Loucy (cell line): ENCODE measurements around the gene WARS2.

ENCODE experiments used
- EZH2phosphoT487 ChIP-seq: fragments of 200-600 bp; IDR thresholded peaks from 2 replicates; pipeline ENCODE4 v1.6.1; 2018; ENCODE audit warnings: antibody characterized with exemption, mild to moderate bottlenecking, moderate library complexity, borderline replicate concordance
- TF ChIP-seq, protein P1 (sequence below): fragments of 200-600 bp; sonication (generic); conservative IDR thresholded peaks from 2 replicates; pipeline ENCODE4 v1.5.1; 2014; ENCODE audit warnings: mild to moderate bottlenecking, antibody characterized with exemption, low read length

DNA sequence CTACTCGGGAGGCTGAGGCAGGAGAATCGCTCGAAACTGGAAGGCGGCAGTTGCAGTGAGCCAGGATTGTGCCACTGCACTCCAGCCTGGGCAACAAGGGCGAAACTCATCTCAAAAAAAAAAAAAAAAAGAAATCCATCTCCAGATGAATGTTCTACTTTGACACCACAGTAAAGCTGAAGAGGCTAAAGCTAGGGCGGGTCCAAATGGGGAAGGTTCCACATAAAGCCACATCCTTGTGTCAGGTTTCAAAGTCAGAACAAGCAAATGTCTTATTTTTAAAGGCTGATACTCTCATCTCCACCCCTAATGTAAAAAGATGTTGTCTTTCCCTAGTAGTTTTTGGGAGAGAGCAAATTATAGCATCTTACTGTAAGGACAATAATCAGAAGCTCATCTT lies 4.4 kb upstream of the WARS2 start:
- TF ChIP-seq, protein P1, sequence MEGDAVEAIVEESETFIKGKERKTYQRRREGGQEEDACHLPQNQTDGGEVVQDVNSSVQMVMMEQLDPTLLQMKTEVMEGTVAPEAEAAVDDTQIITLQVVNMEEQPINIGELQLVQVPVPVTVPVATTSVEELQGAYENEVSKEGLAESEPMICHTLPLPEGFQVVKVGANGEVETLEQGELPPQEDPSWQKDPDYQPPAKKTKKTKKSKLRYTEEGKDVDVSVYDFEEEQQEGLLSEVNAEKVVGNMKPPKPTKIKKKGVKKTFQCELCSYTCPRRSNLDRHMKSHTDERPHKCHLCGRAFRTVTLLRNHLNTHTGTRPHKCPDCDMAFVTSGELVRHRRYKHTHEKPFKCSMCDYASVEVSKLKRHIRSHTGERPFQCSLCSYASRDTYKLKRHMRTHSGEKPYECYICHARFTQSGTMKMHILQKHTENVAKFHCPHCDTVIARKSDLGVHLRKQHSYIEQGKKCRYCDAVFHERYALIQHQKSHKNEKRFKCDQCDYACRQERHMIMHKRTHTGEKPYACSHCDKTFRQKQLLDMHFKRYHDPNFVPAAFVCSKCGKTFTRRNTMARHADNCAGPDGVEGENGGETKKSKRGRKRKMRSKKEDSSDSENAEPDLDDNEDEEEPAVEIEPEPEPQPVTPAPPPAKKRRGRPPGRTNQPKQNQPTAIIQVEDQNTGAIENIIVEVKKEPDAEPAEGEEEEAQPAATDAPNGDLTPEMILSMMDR = no peak
- no peak for TF ChIP-seq EZH2phosphoT487
